Measurements from ENCODE around the gene COA1. TPM values are rescaled to one million over a fixed set of nuclear protein-coding genes. Genes with fewer than 3 reads are reported as not detected.

The COA1 gene
- total RNA-seq, 4 donors from 2014 or later, result 35.3 to 775 (median 40.0) TPM

DNA sequence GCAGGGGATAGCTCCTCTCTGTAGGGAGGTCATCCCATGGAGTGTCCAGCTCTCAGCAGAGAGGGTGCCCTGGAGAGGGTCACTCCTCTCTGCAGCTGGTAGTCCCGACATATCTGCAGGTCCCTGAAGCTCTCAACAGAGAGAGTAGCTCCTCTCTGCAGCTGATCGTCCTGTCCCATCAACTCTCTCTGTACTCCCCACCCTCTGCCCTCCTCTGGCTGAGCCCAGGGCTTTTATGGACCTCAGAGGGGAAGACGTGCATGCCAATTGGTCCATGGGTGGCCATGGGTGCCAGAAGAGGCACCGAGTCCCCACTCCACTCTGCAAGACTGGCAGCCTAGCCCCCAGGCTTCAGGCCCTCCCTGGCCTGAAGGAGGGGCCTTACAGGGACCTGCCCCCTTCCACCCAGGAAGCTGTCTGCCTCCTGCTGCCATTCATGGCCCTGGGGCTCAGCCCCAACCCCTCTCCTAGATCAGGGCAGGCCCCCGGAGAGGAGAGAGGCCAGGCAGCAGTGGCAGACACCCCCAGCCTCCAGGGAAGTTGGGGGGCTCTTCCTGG lies 20.1 kb upstream of the COA1 start:
- H3K27ac ChIP-seq, result no peak overlapping the region
- H3K4me1 ChIP-seq, result no peaks in the 10 kb centered on the region
- TF ChIP-seq, protein P1, sequence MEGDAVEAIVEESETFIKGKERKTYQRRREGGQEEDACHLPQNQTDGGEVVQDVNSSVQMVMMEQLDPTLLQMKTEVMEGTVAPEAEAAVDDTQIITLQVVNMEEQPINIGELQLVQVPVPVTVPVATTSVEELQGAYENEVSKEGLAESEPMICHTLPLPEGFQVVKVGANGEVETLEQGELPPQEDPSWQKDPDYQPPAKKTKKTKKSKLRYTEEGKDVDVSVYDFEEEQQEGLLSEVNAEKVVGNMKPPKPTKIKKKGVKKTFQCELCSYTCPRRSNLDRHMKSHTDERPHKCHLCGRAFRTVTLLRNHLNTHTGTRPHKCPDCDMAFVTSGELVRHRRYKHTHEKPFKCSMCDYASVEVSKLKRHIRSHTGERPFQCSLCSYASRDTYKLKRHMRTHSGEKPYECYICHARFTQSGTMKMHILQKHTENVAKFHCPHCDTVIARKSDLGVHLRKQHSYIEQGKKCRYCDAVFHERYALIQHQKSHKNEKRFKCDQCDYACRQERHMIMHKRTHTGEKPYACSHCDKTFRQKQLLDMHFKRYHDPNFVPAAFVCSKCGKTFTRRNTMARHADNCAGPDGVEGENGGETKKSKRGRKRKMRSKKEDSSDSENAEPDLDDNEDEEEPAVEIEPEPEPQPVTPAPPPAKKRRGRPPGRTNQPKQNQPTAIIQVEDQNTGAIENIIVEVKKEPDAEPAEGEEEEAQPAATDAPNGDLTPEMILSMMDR (IDR thresholded peaks at IDR 0.05), result no peak
- TF ChIP-seq POLR2A (IDR thresholded peaks at IDR 0.05), result no peak
- TF ChIP-seq EP300 (IDR thresholded peaks at IDR 0.05), result no peak
- TF ChIP-seq POLR2AphosphoS5 (IDR thresholded peaks at IDR 0.05), result no peak
- no peak for DNase-seq (ENCODE audit: low spot score in 2 of 2)
- H3K36me3 ChIP-seq, result no peaks in the 10 kb centered on the region
- H3K9me3 ChIP-seq, result no peaks in the 10 kb centered on the region
- no peaks in the 10 kb centered on the region for H3K27me3 ChIP-seq
- H3K4me3 ChIP-seq, result no peak overlapping the region
- WGBS, result 50% methylated on average over 3 of the region's 5 CpGs

GRCh38 chr7:43747328-43748105 lies 18.2 kb upstream of the COA1 start:
- no peaks in the 10 kb centered on the region for H3K36me3 ChIP-seq
- no peaks in the 10 kb centered on the region for H3K27me3 ChIP-seq
- H3K9me3 ChIP-seq, result no peaks in the 10 kb centered on the region
- no peaks in the 10 kb centered on the region for H3K4me1 ChIP-seq
- TF ChIP-seq EP300 (IDR thresholded peaks at IDR 0.05) (no peak), POLR2A (IDR thresholded peaks at IDR 0.05) (no peak), POLR2AphosphoS5 (IDR thresholded peaks at IDR 0.05) (no peak)
- TF ChIP-seq, protein P1 (IDR thresholded peaks at IDR 0.05), result no peak
- H3K4me3 ChIP-seq, result no peak overlapping the region
- 90% methylated on average over 9 of the region's 9 CpGs for WGBS
- H3K27ac ChIP-seq, result no peak overlapping the region
- DNase-seq (ENCODE audit: low spot score in 2 of 2), result no peak

DNA sequence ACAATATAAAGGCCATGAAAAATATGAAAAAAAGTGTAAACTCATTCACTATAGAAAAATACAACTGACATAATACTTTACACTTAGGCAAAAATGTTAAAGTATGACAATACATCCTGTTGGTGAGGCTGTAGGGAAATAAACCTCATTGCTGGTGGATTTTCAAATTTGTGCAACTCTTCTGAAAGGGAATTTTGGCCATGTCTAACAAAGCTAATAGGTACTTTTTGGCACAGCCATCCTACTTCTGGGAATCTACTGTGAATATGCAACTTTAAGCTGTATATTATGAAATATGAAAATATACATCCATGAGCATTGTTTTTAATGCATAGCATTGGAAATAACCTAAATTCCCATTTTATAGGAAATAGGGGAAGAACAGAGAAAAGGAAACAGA lies 13.4 kb upstream of the COA1 start:
- no peak overlapping the region for H3K27ac ChIP-seq
- no peak for DNase-seq (ENCODE audit: low spot score in 2 of 2)
- TF ChIP-seq POLR2AphosphoS5 (IDR thresholded peaks at IDR 0.05), result no peak
- no peaks in the 10 kb centered on the region for H3K36me3 ChIP-seq
- H3K4me3 ChIP-seq, result no peak overlapping the region
- H3K4me1 ChIP-seq, result no peaks in the 10 kb centered on the region
- H3K9me3 ChIP-seq, result no peaks in the 10 kb centered on the region
- H3K27me3 ChIP-seq, result no peaks in the 10 kb centered on the region

DNA sequence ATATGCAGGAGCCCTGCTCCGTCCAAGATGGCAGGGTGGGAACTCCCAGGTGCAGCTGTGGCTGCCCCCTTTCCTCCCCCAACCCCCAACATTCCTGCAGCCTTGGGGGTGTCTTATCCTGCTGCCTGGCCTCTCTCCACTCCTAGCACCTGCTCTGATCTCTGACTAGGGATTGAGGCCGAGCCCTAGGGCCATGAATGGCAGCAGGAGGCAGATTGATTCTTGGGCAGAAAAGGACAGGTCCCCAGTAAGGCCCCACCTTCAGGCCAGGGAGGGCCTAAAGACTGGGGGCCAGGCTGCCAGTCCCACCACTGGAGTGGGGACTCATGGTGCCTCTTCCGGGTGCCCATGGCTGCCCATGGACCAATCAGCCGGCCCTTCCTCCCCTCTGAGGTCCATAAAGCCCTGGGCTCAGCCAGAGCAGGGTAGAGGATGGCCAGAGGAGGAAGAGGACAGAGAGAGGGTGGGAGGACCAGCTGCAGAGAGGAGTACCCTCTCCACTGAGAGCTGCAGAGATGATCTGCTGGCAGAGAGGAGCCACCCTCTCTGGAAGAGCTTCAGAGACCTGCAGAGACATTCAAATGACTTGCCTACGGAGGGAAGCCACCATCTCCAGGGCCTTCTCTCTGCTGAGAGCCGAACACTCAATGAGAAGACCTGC lies 8.3 kb upstream of the COA1 start:
- TF ChIP-seq POLR2AphosphoS5 (IDR thresholded peaks at IDR 0.05) (no peak), EP300 (IDR thresholded peaks at IDR 0.05) (no peak), POLR2A (IDR thresholded peaks at IDR 0.05) (no peak)
- TF ChIP-seq, protein P1 (IDR thresholded peaks at IDR 0.05), result no peak
- H3K4me1 ChIP-seq, result no peaks in the 10 kb centered on the region
- H3K9me3 ChIP-seq, result no peaks in the 10 kb centered on the region
- DNase-seq (ENCODE audit: low spot score in 2 of 2), result no peak
- H3K36me3 ChIP-seq, result no peaks in the 10 kb centered on the region
- H3K4me3 ChIP-seq, result no peak overlapping the region
- WGBS, result 87% methylated on average over 5 of the region's 6 CpGs
- no peaks in the 10 kb centered on the region for H3K27me3 ChIP-seq
- H3K27ac ChIP-seq, result no peak overlapping the region

GRCh38 chr7:43735802-43736603 lies 6.7 kb upstream of the COA1 start:
- TF ChIP-seq, protein P1 (IDR thresholded peaks at IDR 0.05), result no peak
- TF ChIP-seq EP300 (IDR thresholded peaks at IDR 0.05) (no peak), POLR2AphosphoS5 (IDR thresholded peaks at IDR 0.05) (no peak), POLR2A (IDR thresholded peaks at IDR 0.05) (no peak)
- Histone ChIP-seq H3K36me3 (no peaks in the 10 kb centered on the region), H3K27me3 (no peaks in the 10 kb centered on the region), H3K9me3 (no peaks in the 10 kb centered on the region), H3K27ac (no peak overlapping the region), H3K4me3 (no peak overlapping the region), H3K4me1 (no peaks in the 10 kb centered on the region)
- no peak for DNase-seq (ENCODE audit: low spot score in 2 of 2)
- 51% methylated on average over 2 of the region's 2 CpGs for WGBS
